Measurements from ENCODE around the gene CCDC149.

- TF ChIP-seq CTCF (IDR thresholded peaks at IDR 0.05) (no peak), POLR2A (IDR thresholded peaks at IDR 0.05) (no peak)
Observed at GRCh38 chr4:24806206-24806990, 106.4 kb downstream of the CCDC149 start.
